Activated CD4-positive, alpha-beta T cell treated with anti-CD3 and anti-CD28 coated beads, Interleukin-2, amount 10 ng/mL, durations not matched to agents 7 days and 5 days (primary cell): ENCODE data around the gene TOP1. TPM values are rescaled to one million over a fixed set of nuclear protein-coding genes. Genes with fewer than 3 reads are reported as not detected.
A peak's percentile ranks its signal among the peaks of the same experiment; 100 is the strongest.

ENCODE experiments used
- CTCF ChIA-PET: fragments of 350-600 bp; sonication (Branson Sonifier 250); formaldehyde crosslinking; loops from one replicate; lab custom pipeline; 2021; ENCODE audit warnings: antibody characterized with exemption; lab: Charles Lee
- POLR2A ChIA-PET: fragments of 350-600 bp; sonication (Branson Sonifier 250); formaldehyde crosslinking; loops from one replicate; lab custom pipeline; 2021; ENCODE audit warnings: antibody characterized with exemption; lab: Charles Lee
- DNase-seq: peaks from one replicate; pipeline ENCODE4 v3.0.0-alpha.2; 2020
- H3K27ac Mint-ChIP-seq: one replicate; pipeline ENCODE4 v1.8.0; 2021; ENCODE audit warnings: mild to moderate bottlenecking, moderate library complexity, mixed read lengths
- H3K27me3 Mint-ChIP-seq: one replicate; pipeline ENCODE4 v1.8.0; 2021; ENCODE audit warnings: mixed read lengths
- H3K36me3 Mint-ChIP-seq: one replicate; pipeline ENCODE4 v1.8.0; 2021; ENCODE audit warnings: low read depth, mixed read lengths
- H3K4me1 Mint-ChIP-seq: one replicate; pipeline ENCODE4 v1.8.0; 2021; ENCODE audit warnings: mixed read lengths
- H3K4me3 Mint-ChIP-seq: one replicate; pipeline ENCODE4 v1.8.0; 2021; ENCODE audit warnings: mild to moderate bottlenecking, moderate library complexity, mixed read lengths
- H3K9me3 Mint-ChIP-seq: one replicate; pipeline ENCODE4 v1.8.0; 2021; ENCODE audit warnings: mixed read lengths
- total RNA-seq, 2 experiments: library from RNA; stranded (reverse); gene quantifications; one replicate each; pipeline ENCODE4 v1.2.3, GENCODE V29; 2021

TOP1 gene
- total RNA-seq, 2 experiments from 2014 or later: 66.7 to 76.9 TPM

DNA sequence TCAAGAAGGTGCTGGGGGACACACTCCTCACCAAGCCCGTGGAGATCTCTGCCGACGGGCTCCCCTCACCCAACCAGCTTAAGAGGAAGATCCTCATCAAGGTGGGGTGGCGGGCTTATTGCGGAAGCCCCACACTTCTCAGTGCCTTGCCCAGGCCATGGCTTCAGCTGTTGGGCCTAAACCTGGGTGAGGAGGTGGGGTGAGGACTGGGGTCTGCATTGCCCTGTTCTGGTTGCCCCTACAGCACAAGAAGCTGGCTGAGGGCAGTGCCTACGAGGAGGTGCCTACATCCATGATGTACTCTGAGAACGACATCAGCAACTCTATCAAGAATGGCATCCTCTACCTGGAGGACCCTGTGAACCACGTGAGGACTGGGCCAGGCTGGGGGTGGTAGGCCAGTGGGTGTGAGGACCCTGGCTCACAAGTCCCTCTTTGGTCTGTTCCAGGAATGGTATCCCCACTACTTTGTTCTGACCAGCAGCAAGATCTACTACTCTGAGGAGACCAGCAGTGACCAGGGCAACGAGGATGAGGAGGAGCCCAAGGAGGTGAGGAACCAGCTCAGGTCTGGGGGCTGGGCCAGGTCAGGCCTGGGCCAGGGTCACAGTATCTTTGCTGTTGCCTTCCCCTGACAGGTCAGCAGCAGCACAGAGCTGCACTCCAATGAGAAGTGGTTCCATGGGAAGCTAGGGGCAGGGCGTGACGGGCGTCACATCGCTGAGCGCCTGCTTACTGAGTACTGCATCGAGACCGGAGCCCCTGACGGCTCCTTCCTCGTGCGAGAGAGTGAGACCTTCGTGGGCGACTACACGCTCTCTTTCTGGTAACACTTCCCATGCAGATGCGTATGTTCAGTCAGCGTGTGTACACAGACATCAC lies 136.6 kb downstream of the TOP1 start:
- DNase-seq: no peak
- Mint-ChIP-seq H3K36me3 (peaks cover 83% of the 10 kb centered on the region), H3K4me1 (peaks cover 61% of the 10 kb centered on the region), H3K27ac (no peak overlapping the region), H3K4me3 (no peak overlapping the region), H3K9me3 (no peaks in the 10 kb centered on the region), H3K27me3 (no peaks in the 10 kb centered on the region)
- CTCF ChIA-PET: interaction anchor here (1.1 to 1.3 kb wide), 2 partner anchors 8 to 30 kb away, joined by 3 to 6 read pairs; no protein-coding TSS in a partner anchor
- POLR2A ChIA-PET: no interaction called here

DNA sequence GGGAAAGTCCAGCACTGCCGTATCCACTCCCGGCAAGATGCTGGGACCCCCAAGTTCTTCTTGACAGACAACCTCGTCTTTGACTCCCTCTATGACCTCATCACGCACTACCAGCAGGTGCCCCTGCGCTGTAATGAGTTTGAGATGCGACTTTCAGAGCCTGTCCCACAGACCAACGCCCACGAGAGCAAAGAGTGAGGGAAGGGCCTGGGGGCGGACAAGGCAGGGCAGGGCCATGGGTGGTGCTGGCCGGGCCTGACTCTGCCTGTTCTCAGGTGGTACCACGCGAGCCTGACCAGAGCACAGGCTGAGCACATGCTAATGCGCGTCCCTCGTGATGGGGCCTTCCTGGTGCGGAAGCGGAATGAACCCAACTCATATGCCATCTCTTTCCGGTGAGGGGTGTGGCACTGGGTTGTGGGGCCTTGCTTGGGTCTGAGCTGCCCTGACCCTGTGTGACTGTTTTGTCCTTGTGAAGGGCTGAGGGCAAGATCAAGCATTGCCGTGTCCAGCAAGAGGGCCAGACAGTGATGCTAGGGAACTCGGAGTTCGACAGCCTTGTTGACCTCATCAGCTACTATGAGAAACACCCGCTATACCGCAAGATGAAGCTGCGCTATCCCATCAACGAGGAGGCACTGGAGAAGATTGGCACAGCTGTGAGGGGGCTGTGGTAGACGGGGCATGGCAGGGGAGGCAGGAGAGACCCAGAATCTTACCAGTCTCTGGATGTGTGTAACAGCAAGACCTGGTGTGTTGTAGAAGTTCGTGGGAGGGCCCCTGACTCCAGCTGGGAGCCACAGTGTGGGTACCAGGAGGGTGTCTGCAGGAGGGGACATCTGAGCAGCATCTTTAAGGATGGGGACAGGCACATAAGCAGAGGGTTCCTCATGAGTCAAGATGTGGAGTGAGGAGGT lies 137.8 kb downstream of the TOP1 start:
- H3K9me3 Mint-ChIP-seq: no peaks in the 10 kb centered on the region
- ChIA-PET POLR2A (no interaction called here), CTCF (interaction anchor here (2.2 to 2.3 kb wide), 2 partner anchors 8 to 13 kb away, joined by 7 read pairs; no protein-coding TSS in a partner anchor)
- DNase-seq: no peak
- no peak overlapping the region for H3K4me3 Mint-ChIP-seq
- peaks cover 55% of the 10 kb centered on the region for H3K4me1 Mint-ChIP-seq
- no peak overlapping the region for H3K27ac Mint-ChIP-seq
- H3K36me3 Mint-ChIP-seq: peaks cover 79% of the 10 kb centered on the region
- H3K27me3 Mint-ChIP-seq: no peaks in the 10 kb centered on the region

GRCh38 chr20:41167118-41167470 lies 138.5 kb downstream of the TOP1 start:
- ChIA-PET POLR2A (no interaction called here), CTCF (interaction anchor here (0.7 to 2.3 kb wide), 3 partner anchors 9 to 16 kb away, joined by 3 to 7 read pairs (median 7); no protein-coding TSS in a partner anchor)
- no peaks in the 10 kb centered on the region for H3K27me3 Mint-ChIP-seq
- DNase-seq: no peak
- peaks cover 56% of the 10 kb centered on the region for H3K4me1 Mint-ChIP-seq
- H3K9me3 Mint-ChIP-seq: no peaks in the 10 kb centered on the region
- peak overlapping the region; percentile 47 for H3K27ac Mint-ChIP-seq
- peaks cover 81% of the 10 kb centered on the region for H3K36me3 Mint-ChIP-seq
- H3K4me3 Mint-ChIP-seq: no peak overlapping the region

DNA sequence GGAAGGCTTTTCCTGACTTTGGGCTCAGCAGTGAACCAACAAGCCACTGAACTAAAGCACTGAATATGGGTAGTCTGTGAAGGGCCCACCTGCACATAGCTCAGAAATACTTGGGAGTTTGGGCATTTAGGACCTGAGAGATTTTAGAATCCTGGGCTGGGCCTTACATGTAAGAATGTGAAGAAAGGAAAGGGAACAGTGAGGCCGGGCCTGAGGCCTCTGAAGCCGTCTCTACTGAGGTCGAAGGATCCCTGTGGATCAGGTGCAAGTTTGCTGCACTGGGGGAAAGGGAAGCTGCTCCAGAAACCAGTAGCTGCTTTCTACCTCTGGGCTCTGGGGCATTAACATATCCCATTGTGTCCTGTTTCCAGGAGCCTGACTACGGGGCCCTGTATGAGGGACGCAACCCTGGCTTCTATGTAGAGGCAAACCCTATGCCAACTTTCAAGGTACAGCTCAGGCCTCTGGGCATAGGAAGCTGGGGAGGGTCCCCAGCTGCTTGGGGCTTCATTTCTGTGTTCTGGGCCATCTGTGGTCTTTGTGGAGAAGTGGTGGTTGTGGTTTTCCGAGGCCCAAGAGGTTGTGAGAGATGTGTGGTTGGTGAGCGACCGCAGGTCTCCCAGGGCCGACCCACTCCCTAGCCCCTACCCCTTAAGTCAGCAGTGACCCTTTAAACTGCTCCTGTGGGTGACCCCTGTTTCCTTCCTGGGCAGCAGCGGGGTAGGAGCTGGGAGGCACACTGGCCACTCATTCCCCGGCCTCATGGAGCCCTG lies 139.0 kb downstream of the TOP1 start:
- ChIA-PET POLR2A (no interaction called here), CTCF (interaction anchor here (0.7 to 2.3 kb wide), 5 partner anchors 9 to 16 kb away, joined by 3 to 7 read pairs (median 4); no protein-coding TSS in a partner anchor)
- DNase-seq: no peak
- Mint-ChIP-seq H3K4me1 (peaks cover 55% of the 10 kb centered on the region), H3K4me3 (no peak overlapping the region), H3K36me3 (peaks cover 78% of the 10 kb centered on the region), H3K27ac (peak overlapping the region; percentile 47), H3K9me3 (no peaks in the 10 kb centered on the region), H3K27me3 (no peaks in the 10 kb centered on the region)

DNA sequence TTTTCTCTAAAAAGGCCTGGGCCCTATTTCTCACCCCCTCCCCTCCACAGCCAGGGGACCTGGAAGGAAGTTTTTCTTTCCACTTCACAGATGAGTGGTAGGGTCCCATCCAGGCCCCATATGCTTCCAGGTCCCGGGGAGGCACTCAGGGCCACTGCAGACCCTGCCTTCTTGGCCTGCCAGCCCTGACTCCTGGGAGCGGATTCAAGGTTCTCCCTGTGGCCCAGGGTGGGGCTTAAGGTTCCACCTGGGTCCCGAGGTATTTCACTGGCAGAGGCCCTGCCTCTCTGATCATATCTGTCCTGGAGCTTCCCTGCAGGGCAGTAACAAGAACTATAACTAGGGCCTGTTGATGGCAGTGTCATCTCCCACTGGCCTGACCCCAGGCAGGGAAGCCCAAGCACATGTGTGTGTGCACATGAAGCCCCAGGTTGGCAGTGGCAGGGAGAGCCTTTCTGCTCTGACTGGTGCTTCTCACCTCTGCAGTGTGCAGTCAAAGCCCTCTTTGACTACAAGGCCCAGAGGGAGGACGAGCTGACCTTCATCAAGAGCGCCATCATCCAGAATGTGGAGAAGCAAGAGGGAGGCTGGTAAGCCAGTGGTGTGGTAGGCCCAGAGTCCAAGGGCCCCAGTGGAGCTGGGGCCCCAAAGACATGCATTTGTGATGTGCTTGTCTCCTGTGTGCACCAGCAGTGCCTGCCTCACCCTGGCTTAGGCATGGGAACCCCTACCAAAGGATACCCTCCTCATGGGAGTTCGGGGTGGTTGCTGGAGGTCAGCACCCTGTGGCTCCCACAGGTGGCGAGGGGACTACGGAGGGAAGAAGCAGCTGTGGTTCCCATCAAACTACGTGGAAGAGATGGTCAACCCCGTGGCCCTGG lies 139.9 kb downstream of the TOP1 start:
- ChIA-PET POLR2A (no interaction called here), CTCF (interaction anchor here (0.7 to 2.3 kb wide), 4 partner anchors 10 to 15 kb away, joined by 3 to 7 read pairs (median 6); no protein-coding TSS in a partner anchor)
- Mint-ChIP-seq H3K36me3 (peaks cover 78% of the 10 kb centered on the region), H3K4me1 (peaks cover 56% of the 10 kb centered on the region), H3K27ac (no peak overlapping the region), H3K4me3 (no peak overlapping the region), H3K27me3 (no peaks in the 10 kb centered on the region), H3K9me3 (no peaks in the 10 kb centered on the region)
- no peak for DNase-seq

- no peak overlapping the region for H3K27ac Mint-ChIP-seq
Measured at GRCh38 chr20:41169162-41169690, 140.6 kb downstream of the TOP1 start.

GRCh38 chr20:41169791-41170351 lies 141.2 kb downstream of the TOP1 start:
- peak overlapping the region; percentile 0 for H3K27ac Mint-ChIP-seq
- H3K4me3 Mint-ChIP-seq: no peak overlapping the region
- H3K36me3 Mint-ChIP-seq: peaks cover 74% of the 10 kb centered on the region
- POLR2A ChIA-PET: no interaction called here
- peaks cover 48% of the 10 kb centered on the region for H3K4me1 Mint-ChIP-seq
- DNase-seq: no peak
- no peaks in the 10 kb centered on the region for H3K9me3 Mint-ChIP-seq
- no peaks in the 10 kb centered on the region for H3K27me3 Mint-ChIP-seq
- CTCF ChIA-PET: interaction anchor here (0.5 to 1.9 kb wide), 4 partner anchors 13 to 28 kb away, joined by 3 to 5 read pairs (median 4); no protein-coding TSS in a partner anchor

More at GRCh38 chr20:41169162-41169690, 140.6 kb downstream of the TOP1 start:
- H3K27me3 Mint-ChIP-seq: no peaks in the 10 kb centered on the region
- H3K36me3 Mint-ChIP-seq: peaks cover 74% of the 10 kb centered on the region
- no peaks in the 10 kb centered on the region for H3K9me3 Mint-ChIP-seq
- H3K4me1 Mint-ChIP-seq: peaks cover 49% of the 10 kb centered on the region
- CTCF ChIA-PET: interaction anchor here (1.1 kb wide), 1 partner anchor 14 kb away, joined by 4 read pairs; no protein-coding TSS in a partner anchor
- no peak overlapping the region for H3K4me3 Mint-ChIP-seq
- no peak for DNase-seq
- POLR2A ChIA-PET: no interaction called here

- H3K9me3 Mint-ChIP-seq: no peaks in the 10 kb centered on the region
- ChIA-PET POLR2A (no interaction called here), CTCF (interaction anchor here (0.5 to 1.9 kb wide), 4 partner anchors 13 to 29 kb away, joined by 3 to 5 read pairs (median 4); no protein-coding TSS in a partner anchor)
- no peak overlapping the region for H3K4me3 Mint-ChIP-seq
- DNase-seq: no peak
- peaks cover 48% of the 10 kb centered on the region for H3K4me1 Mint-ChIP-seq
- peak overlapping the region; percentile 62 for H3K27ac Mint-ChIP-seq
- no peaks in the 10 kb centered on the region for H3K27me3 Mint-ChIP-seq
- peaks cover 72% of the 10 kb centered on the region for H3K36me3 Mint-ChIP-seq
Measured at GRCh38 chr20:41170386-41171105, 141.9 kb downstream of the TOP1 start.

DNA sequence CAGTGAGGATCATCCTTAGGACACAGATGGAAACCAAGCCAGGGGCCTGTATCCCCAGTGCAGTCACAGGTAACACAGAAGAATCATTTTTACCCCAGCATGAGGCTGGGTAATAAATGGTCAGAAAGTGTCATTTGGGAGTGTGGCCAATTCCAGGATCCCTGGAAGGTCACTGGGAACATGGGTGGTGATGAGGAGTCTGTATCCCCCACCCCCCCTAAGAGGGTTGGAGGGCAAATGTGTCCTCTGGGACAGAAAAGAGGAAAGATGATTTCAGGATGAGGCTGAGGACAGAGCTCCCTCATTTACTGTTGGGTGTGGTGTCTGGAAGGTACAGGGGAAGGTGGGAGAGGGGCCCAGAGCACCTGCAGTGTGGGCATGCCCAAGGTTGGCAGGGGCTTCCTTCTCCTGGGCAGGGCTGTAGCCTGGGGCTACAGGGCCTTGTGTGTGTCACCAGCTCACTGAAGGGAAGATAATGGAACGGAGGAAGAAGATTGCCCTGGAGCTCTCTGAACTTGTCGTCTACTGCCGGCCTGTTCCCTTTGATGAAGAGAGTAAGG lies 143.2 kb downstream of the TOP1 start:
- H3K4me3 Mint-ChIP-seq: no peak overlapping the region
- ChIA-PET POLR2A (no interaction called here), CTCF (interaction anchor here (0.6 to 2.7 kb wide), 8 partner anchors 9 to 154 kb away, joined by 3 to 13 read pairs (median 4); no protein-coding TSS in a partner anchor)
- H3K27ac Mint-ChIP-seq: peak overlapping the region; percentile 52
- peaks cover 69% of the 10 kb centered on the region for H3K36me3 Mint-ChIP-seq
- no peaks in the 10 kb centered on the region for H3K27me3 Mint-ChIP-seq
- no peaks in the 10 kb centered on the region for H3K9me3 Mint-ChIP-seq
- DNase-seq: no peak
- H3K4me1 Mint-ChIP-seq: peaks cover 37% of the 10 kb centered on the region
